IMR-90 (cell line): Measurements from ENCODE around the gene PCED1A. TPM values are rescaled to one million over a fixed set of nuclear protein-coding genes. Genes with fewer than 3 reads are reported as not detected.
A peak's percentile ranks its signal among the peaks of the same experiment; 100 is the strongest.

Experiments used
- ATAC-seq: fragments of 200-7000 bp; cut with Tn5 transposase; 2 replicates; pipeline ENCODE4 v1.9.1; 2020; ENCODE audit warnings: low read depth, mild to moderate bottlenecking, moderate library complexity
- BruUV-seq: library from RNA; stranded (reverse); fragments of 400-500 nt; replicated peaks from 2 replicates; lab custom pipeline; 2021; lab: Mats Ljungman, UMichigan
- CTCF ChIA-PET: fragments of 300-600 bp; formaldehyde crosslinking; extraction: SDS; loops from one replicate; lab custom pipeline; 2021; ENCODE audit warnings: antibody characterized with exemption; lab: Yijun Ruan, JAX
- POLR2A ChIA-PET: fragments of 300-600 bp; sonication (Branson Sonifier 250); formaldehyde crosslinking; loops from one replicate; lab custom pipeline; 2022; ENCODE audit warnings: antibody characterized with exemption; ENCODE audit not compliant: unreplicated experiment; lab: Charles Lee
- DNase-seq: peaks from one replicate; pipeline ENCODE4 v3.0.0; 2013
- H2AFZ ChIP-seq: replicated peaks from 2 replicates; pipeline ENCODE3; 2013; ENCODE audit warnings: low read length, mild to moderate bottlenecking; ENCODE audit not compliant: poor library complexity
- H2AK5ac ChIP-seq: 2 replicates; pipeline ENCODE4 v1.6.1; 2013; ENCODE audit warnings: low read depth, low read length, inconsistent platforms
- H2AK9ac ChIP-seq: replicated peaks from 2 replicates; pipeline ENCODE3; 2013; ENCODE audit warnings: mild to moderate bottlenecking, low read depth, low read length, moderate library complexity; ENCODE audit not compliant: poor library complexity
- H2BK120ac ChIP-seq: 2 replicates; pipeline ENCODE4 v1.6.1; 2013; ENCODE audit warnings: low read depth, low read length, inconsistent platforms
- H2BK15ac ChIP-seq: 3 replicates; pipeline ENCODE4 v1.6.1; 2013; ENCODE audit warnings: low read depth, low read length, inconsistent platforms
- H2BK20ac ChIP-seq: 2 replicates; pipeline ENCODE4 v1.6.1; 2013; ENCODE audit warnings: low read depth, mild to moderate bottlenecking, inconsistent platforms, low read length, moderate library complexity
- H2BK5ac ChIP-seq: 2 replicates; pipeline ENCODE4 v1.6.1; 2013; ENCODE audit warnings: mild to moderate bottlenecking, low read depth, low read length, inconsistent platforms; ENCODE audit not compliant: poor library complexity, severe bottlenecking
- H3K14ac ChIP-seq: replicated peaks from 2 replicates; pipeline ENCODE4 v1.6.1; 2013; ENCODE audit warnings: low read depth, low read length, inconsistent platforms
- H3K18ac ChIP-seq: 2 replicates; pipeline ENCODE4 v1.6.1; 2013; ENCODE audit warnings: low read depth, low read length, control low read depth
- H3K23ac ChIP-seq: 2 replicates; pipeline ENCODE4 v1.6.1; 2013; ENCODE audit warnings: low read depth, low read length, inconsistent platforms
- H3K27ac ChIP-seq: 2 replicates; pipeline ENCODE4 v1.5.1; 2013; ENCODE audit warnings: mild to moderate bottlenecking, control low read depth, low read length; ENCODE audit not compliant: insufficient read depth
- H3K27me3 ChIP-seq: 2 replicates; pipeline ENCODE4 v1.6.1; 2013; ENCODE audit warnings: low read length; ENCODE audit not compliant: control insufficient read depth, insufficient read depth
- H3K36me3 ChIP-seq: 2 replicates; pipeline ENCODE4 v1.6.1; 2013; ENCODE audit warnings: low read length, mixed read lengths; ENCODE audit not compliant: control insufficient read depth, insufficient read depth
- H3K4ac ChIP-seq: 2 replicates; pipeline ENCODE4 v1.6.1; 2013; ENCODE audit warnings: low read depth, low read length, inconsistent platforms
- H3K4me1 ChIP-seq: 2 replicates; pipeline ENCODE4 v1.6.1; 2013; ENCODE audit warnings: low read length, mixed read lengths; ENCODE audit not compliant: control insufficient read depth, insufficient read depth
- H3K4me2 ChIP-seq: 2 replicates; pipeline ENCODE4 v1.6.1; 2013; ENCODE audit warnings: low read depth, mild to moderate bottlenecking, control low read depth, low read length, moderate library complexity
- H3K4me3 ChIP-seq: 2 replicates; pipeline ENCODE4 v1.5.1; 2013; ENCODE audit warnings: low read depth, mild to moderate bottlenecking, control low read depth, low read length, moderate library complexity; ENCODE audit not compliant: insufficient read depth
- H3K56ac ChIP-seq: 2 replicates; pipeline ENCODE4 v1.6.1; 2013; ENCODE audit warnings: low read length, inconsistent platforms; ENCODE audit not compliant: insufficient read depth; ENCODE audit errors: extremely low read depth
- H3K79me1 ChIP-seq, 2 experiments: 2 replicates each; pipeline ENCODE4 v1.6.1; 2013; ENCODE audit warnings: low read length in 2 of 2, inconsistent platforms in 1 of 2, low read depth in 1 of 2
- H3K9ac ChIP-seq: 2 replicates; pipeline ENCODE4 v1.6.1; 2013; ENCODE audit warnings: low read depth, low read length, control low read depth
- H3K9me1 ChIP-seq: 2 replicates; pipeline ENCODE4 v1.6.1; 2013; ENCODE audit warnings: low read length, inconsistent platforms; ENCODE audit not compliant: insufficient read depth
- H3K9me3 ChIP-seq: 2 replicates; pipeline ENCODE4 v1.6.1; 2013; ENCODE audit warnings: low read length; ENCODE audit not compliant: control insufficient read depth, insufficient read depth
- H4K20me1 ChIP-seq: 2 replicates; pipeline ENCODE4 v1.6.1; 2013; ENCODE audit warnings: low read length, inconsistent platforms; ENCODE audit not compliant: insufficient read depth
- H4K5ac ChIP-seq: 2 replicates; pipeline ENCODE4 v1.6.1; 2013; ENCODE audit warnings: mild to moderate bottlenecking, low read depth, low read length, control low read depth
- H4K8ac ChIP-seq, 2 experiments: 2 replicates each; pipeline ENCODE4 v1.6.1; 2013; ENCODE audit warnings: low read depth in 2 of 2, low read length in 2 of 2, control low read depth in 1 of 2, inconsistent platforms in 1 of 2
- H4K91ac ChIP-seq: 2 replicates; pipeline ENCODE4 v1.6.1; 2013; ENCODE audit warnings: low read depth, low read length, inconsistent platforms; ENCODE audit not compliant: insufficient read depth
- SMC3 ChIP-seq: fragments of 150-350 bp; IDR thresholded peaks from 2 replicates; pipeline ENCODE4 v1.6.1; 2016; ENCODE audit warnings: low read depth, mild to moderate bottlenecking, antibody characterized with exemption, low read length, moderate library complexity
- WGBS, 2 experiments: methylation state at CpG; one replicate each; pipeline versions ENCODE4 v1.1.5 to v1.1.7; 2013; ENCODE audit warnings: missing lambda C conversion rate in 2 of 2; ENCODE audit not compliant: insufficient read length in 1 of 2; ENCODE audit errors: extremely low coverage in 2 of 2; 5-methylcytosine and 5-hydroxymethylcytosine counted together
- dilution Hi-C: fragments of 300-500 bp; cut with HindIII; formaldehyde crosslinking; loops from one replicate; pipeline ENCODE4 v1.14.3; 2018; ENCODE audit warnings: low sequenced_read_pairs; ENCODE audit not compliant: unreplicated experiment
- in situ Hi-C: fragments of 300-500 bp; cut with MboI; formaldehyde crosslinking; loops from 3 replicates; pipeline ENCODE4 v1.14.3; 2019; ENCODE audit warnings: low sequenced_read_pairs, inconsistent platforms, mixed read lengths
- intact Hi-C: fragments of 100-400 bp; cut with micrococcal nuclease; formaldehyde crosslinking; loops from 2 replicates; pipeline ENCODE4 v1.10.0; 2022
- polyA plus RNA-seq, 3 experiments: library from polyadenylated mRNA; depleted of rRNA; stranded (reverse); fragments of >200 nt; gene quantifications; 2 replicates each; pipeline ENCODE4 v1.2.3, GENCODE V29; 2012; ENCODE audit warnings: low replicate concordance in 1 of 3
- total RNA-seq: library from RNA; depleted of rRNA; stranded (reverse); fragments of >200 nt; gene quantifications from 2 replicates; pipeline ENCODE4 v1.2.3, GENCODE V29; 2012
- TF ChIP-seq, protein P1 (sequence below): fragments of 150-350 bp; IDR thresholded peaks from 2 replicates; pipeline ENCODE4 v1.6.1; 2017; ENCODE audit warnings: mild to moderate bottlenecking, antibody characterized with exemption, low read length, low read depth

The PCED1A gene
- total and polyA plus RNA-seq, 2 of the 4 experiments (the other 2 are of a cell fraction) = 9.7 to 33.4 TPM

DNA sequence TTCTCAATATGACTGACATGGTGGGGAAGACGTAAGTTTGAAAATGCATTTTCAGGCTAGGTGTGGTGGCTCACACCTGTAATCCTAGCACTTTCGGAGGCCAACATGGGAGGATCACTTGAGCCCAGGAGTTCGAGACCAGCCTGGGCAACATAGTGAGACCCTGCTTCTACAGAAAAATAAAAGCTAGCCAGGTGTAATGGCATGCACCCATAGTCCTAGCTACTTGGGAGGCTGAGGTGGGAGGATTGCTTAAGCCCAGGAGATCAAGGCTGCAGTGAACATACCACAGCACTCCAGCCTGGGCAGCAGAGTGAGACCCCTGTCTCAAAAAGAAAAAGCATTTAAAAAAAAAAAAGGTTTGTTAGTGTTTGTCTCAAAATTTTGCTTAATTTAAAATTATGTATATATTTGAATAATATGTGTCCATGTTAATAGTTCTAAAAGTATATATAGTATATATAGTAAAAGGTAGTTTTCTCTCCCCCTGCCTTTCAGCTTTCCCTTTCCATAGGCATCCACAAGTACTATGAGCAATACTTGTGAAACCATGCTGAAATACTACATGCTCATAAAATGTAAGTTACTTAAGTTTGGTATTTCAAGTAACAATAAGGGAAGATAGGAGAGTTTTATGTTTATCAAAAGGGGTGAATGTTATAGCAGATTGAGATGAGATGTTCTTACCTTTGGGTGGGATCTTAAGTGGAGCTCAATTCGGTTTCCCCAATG lies 47.9 kb upstream of the PCED1A start:
- in situ Hi-C loops = no loop called here
- TF ChIP-seq, protein P1, sequence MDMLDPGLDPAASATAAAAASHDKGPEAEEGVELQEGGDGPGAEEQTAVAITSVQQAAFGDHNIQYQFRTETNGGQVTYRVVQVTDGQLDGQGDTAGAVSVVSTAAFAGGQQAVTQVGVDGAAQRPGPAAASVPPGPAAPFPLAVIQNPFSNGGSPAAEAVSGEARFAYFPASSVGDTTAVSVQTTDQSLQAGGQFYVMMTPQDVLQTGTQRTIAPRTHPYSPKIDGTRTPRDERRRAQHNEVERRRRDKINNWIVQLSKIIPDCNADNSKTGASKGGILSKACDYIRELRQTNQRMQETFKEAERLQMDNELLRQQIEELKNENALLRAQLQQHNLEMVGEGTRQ = no peak
- no peak for TF ChIP-seq SMC3
- dilution Hi-C loops = no loop called here

More for the DNA sequence above, 47.9 kb upstream of the PCED1A start:
- Histone ChIP-seq H4K91ac (no peak overlapping the region), H3K23ac (no peak overlapping the region; the same call in 1 of the 2 replicates), H2BK20ac (no peak overlapping the region), H3K36me3 (no peaks in the 10 kb centered on the region), H3K56ac (no peak overlapping the region), H3K4me1 (no peaks in the 10 kb centered on the region; the same call in 1 of the 2 replicates), H2AFZ (no peak overlapping the region), H3K14ac (no peak overlapping the region), H3K27ac (no peak overlapping the region), H3K9me1 (peaks cover 15% of the 10 kb centered on the region), H2AK9ac (no peak overlapping the region), H3K4me2 (no peak overlapping the region), H2BK15ac (no peak overlapping the region), H2BK120ac (no peak overlapping the region), H3K4me3 (no peak overlapping the region), H3K9ac (no peak overlapping the region), H2AK5ac (no peak overlapping the region), H3K79me1 (peaks cover 33 to 67% of the 10 kb centered on the region in 2 experiments), H2BK5ac (no peak overlapping the region), H4K5ac (no peak overlapping the region), H3K18ac (no peak overlapping the region), H4K20me1 (peaks cover 38% of the 10 kb centered on the region), H3K4ac (no peak overlapping the region), H4K8ac (no peak overlapping the region), H3K9me3 (no peaks in the 10 kb centered on the region), H3K27me3 (no peaks in the 10 kb centered on the region)
- intact Hi-C loops = no loop called here
- CTCF ChIA-PET = no interaction called here
- POLR2A ChIA-PET = no interaction called here
- no TSS peak for BruUV-seq
- ATAC-seq (no peak), DNase-seq (peak; percentile 19)
- 100% methylated on average over 1 of the region's 4 CpGs; no CpG with 5 or more reads in 1 of the 2 experiments for WGBS, 2 experiments
